Testis (tissue), 2 donors: ENCODE data around the gene DNAH10.

Experiments used
- CTCF ChIP-seq, 3 experiments: fragments of 450-650 bp in 2 of 3; fragments of 200-600 bp in 1 of 3; sonication (generic) in 1 of 3; IDR thresholded peaks; one replicate each; pipeline ENCODE4 v1.5.1; 2016 to 2019; ENCODE audit warnings: antibody characterized with exemption in 3 of 3, mild to moderate bottlenecking in 2 of 3, moderate library complexity in 1 of 3
- POLR2A ChIP-seq: fragments of 450-650 bp; IDR thresholded peaks from one replicate; pipeline ENCODE4 v1.6.1; 2017; ENCODE audit warnings: antibody characterized with exemption, mild to moderate bottlenecking, moderate library complexity

- no peak for TF ChIP-seq CTCF (IDR thresholded peaks at IDR 0.05)
- TF ChIP-seq POLR2A: no peak
Measured at GRCh38 chr12:123965382-123965781, 203.3 kb downstream of the DNAH10 start.
